Germinal center (tissue), 1 donor: ENCODE results near the gene AKT2.

ENCODE experiments used
- DNase-seq: peaks from one replicate; pipeline ENCODE4 v3.0.0; 2012; ENCODE audit warnings: mixed read lengths, low spot score

The AKT2 gene

DNA sequence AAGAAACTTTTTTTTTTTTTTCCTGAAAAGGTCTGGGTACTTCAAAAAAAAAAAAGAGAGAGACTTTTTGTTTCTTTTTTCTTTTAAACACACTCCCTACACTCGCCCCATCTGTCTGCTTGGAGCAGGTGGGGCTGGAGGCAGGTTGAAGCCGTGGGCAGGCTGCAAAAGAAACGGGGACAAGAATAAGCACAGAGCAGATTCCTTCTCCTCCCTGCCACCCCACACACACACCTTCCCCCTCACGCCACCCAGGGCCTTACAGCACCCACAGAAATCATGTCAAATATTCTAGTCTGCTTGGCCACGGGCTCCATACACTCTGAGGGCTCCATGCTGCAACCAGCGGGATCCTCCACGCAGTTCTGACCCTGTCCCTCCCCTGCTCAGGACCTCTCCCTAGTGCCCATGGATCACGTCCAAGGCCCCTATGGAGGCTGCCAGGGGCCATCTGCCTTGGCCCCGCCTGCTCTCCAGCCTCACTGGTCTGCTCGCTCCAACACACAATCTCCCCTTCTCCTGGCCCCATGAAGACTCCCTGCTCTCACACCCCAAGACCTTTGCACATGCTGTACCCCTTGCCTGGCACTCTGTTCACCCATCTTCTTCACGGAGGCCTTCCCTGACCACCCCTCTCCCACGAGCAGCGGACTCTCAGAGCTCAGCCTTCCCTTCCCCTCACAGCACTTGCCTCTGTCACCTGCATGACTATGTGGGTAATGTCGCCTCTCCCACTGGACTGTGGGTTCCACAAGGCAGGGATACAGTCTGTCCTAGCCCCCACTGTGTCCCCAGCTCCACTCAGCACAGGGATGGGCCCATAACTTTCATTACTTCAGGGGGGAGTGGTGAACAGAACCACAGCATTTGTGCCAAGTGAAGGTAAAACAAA, 11.4 kb downstream of the AKT2 start:
- no peak for DNase-seq

DNA sequence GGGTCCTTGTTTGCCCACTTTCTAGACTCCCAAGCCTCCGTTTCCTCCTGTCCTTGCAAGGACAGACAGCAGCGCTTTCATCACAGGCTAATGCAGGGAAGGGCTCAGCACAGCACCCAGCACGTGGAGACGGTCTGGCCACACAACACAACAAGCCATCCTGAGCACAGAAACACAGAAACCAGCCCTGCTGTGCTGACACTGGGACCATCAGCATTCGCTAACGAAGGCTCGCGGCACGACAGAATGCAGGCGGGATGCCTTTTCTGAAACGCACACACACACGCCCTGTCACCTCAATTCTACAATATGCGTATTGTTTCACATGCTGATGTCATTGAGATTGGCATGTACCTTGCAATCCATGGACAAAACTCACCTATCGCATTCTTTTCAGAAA, 12.9 kb downstream of the AKT2 start:
- no peak for DNase-seq

DNA sequence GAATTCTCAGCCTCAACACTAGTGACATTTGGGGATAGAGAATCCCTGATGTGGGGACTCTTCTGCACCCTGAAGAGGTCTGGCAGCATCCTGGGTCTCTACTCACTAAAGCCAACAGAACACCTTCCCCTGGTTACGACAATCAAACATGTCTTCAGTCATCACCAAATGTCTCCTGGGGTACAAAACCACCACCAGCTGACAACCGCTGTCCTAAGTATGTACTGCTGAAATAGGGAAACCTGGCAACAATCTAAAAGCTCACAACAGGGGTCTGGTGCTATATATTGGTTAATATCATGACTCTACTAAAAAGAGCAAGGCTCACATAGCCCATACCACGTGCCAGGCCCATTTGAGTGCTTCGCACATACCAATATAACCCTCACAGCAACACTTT, 13.4 kb downstream of the AKT2 start:
- no peak for DNase-seq

DNA sequence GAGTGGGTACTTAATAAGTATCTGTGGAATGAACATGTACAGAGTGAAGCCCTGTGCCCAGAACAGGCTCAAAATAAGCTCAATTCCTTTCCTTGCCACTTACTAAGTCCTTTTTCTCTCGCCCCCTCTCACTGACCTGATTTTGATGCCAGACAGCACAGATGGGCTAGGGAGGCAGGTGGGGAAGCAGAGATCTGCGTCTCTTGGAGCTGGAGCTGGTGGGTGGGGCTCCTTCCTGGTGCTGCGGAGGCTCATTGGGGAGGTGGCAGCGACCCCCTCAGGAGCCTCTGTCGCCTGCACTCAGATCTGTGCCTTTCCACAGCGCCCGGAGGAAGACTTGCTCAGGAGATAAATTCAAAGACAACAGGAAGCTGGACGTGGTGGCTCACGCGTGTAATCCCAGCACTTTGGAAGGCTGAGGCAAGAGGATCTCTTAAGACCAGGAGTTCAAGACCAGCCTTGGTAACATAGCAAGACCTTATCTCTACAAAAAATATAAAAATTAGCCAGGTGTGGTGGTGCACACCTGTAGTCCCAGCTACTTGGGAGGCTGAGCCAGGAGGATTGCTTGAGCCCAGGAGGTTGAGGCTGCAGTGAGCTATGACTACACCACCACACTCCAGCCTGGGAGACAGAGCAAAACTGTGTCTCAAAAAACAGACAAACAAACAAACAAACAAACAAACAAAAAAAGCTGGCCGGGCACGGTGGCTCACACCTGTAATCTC, 14.6 kb downstream of the AKT2 start:
- DNase-seq = no peak

DNA sequence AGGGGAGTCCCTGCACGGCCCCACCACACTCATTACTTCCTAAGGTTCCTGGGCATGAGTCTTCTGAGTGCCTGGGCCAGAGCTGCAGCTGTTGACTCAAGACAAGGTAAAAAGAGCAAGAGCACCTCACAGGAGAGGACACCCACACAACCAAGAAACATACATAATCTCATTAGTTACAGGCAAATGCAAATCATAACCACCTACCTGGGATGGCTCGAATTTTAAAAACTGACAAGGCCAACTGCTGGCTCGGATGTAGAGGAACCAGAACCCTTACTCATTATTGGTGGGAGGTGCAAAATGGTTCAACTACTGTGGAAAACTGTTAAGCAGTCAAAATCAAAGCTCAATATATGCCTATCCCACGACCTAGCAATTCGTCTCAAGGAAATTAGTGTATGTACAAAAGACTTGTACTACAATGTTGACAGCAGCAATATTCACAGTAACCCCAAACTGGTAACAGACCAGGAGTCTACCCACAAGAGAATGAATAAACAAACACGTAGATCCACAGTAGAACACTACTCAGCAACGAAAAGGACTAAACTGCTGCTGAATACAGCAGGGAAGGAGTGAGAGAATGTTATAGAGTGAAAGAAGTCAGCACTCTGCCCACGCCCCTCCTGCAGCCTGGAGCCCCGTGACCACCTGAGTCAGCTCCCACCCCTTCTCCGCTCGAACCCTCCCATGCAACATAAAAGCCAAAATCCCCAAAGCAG, 15.8 kb downstream of the AKT2 start:
- no peak for DNase-seq

DNA sequence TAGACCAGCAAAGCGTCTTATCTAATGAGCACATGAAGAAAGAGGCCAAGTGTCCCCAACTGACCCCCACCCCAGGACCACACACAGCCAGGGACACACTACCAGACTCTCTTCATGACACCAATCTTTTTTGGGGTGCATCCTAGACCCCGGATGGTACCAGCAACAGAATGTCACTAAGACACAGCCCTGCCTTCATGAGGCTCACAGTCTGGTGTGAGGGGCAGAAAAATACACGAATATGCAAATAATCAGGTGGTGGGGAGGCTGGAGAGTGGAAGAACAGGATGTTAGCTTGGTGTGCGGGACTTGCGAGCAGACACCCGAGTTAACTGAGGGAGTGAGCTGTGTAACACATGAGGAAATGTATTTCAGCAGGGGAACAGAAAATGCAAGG, 17.5 kb downstream of the AKT2 start:
- DNase-seq = no peak

DNA sequence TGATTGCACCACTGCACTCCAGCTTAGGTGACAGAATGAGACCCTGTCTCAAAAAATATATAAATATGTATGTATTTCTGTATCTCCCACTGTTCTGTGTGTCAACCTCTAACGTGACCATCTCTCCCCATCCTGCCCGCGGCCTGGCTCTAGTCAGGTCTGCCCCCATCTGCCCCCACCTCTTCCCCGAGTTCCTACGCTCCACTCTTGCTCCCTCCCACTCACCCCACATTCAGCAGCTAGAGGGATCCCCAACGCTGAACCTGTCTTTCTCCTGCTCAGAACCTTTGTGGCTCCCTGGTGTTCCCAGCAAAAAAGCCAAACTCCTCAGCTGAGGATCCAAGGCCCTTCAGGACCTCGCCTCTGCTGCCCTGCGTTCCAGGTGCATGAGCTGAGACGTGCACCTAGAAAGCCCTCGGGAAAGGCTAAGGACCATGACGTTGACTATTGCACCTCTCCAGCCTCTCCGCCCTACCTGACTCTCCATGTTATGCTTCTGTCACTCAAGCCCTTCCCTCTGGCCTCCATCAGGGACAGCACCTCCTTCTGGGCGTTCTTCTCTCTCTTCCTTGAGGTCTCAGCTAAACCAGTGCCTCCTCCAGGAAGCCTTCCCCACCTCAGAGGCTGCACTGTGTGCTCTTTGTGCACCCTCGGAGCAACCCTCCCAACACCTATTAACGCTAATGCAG, 18.1 kb downstream of the AKT2 start:
- no peak for DNase-seq

DNA sequence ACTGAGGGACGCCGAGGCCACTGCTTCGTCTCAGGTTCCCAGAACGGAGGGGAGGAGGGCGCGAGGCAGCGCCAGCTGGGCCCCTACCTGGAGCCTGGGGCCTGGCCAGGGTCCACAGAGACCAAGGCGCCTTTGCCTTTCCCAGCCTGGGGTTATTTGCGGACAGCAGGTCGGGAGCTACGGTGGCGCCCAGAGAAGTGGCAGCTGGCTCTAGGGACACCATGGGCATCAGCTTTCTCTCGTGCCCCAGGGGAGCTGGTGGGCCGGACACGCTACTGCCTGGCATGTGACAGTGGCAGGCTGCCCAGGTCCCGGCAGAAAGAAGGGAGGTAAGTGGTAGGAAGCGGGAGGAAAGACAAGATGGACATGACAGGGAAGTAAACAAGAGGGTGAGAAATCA, 19.0 kb downstream of the AKT2 start:
- DNase-seq = no peak

DNA sequence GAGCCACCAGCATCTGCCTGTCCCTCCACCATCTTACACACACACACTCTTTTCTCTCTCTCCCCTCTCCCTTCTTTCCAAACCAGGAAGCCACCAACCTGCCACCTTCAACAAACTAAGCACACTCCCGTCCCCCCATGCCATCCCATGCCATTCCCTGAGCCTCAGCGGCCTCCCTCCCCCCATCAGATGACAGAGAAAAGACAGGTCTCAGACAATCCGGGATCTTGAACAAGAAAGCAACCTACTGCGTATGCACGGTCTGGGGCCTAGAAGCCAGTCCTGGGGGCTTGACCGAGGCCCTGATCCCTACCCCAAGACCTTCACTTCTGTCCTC, 19.4 kb downstream of the AKT2 start:
- DNase-seq = no peak

DNA sequence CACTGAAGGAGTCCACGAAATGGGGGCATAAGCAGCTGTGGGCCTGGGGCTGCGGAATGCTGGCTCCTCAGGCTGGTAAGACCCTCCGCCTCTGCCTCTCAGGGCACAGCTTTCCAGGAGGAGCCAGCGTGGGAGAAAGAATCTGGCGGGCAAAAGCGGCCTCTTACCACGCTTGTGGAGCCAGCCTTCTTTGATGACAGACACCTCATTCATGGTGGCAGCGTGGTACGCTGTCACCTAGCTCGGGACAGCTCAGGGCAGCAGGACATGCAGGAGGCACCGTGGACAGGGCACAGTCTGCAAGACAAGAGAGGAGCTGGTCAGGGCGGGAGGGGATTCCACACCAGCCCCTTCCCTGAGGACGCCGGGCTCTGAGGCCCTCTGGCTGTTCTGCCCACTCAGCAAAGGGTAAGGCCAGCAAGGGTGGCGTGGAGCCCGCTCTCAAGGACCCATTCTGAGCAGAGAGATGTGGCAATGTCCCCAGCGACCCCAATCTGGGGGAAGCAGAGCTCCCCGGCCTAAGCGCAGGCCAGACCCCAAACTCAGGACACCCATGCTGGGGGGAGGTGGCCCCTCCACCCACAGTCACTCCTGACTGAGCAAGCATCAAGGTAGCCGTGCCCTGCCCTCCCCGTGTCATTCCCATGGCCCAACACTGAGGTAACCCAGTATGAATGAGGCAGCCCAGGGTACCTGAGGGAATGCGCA, 19.9 kb downstream of the AKT2 start:
- no peak for DNase-seq

DNA sequence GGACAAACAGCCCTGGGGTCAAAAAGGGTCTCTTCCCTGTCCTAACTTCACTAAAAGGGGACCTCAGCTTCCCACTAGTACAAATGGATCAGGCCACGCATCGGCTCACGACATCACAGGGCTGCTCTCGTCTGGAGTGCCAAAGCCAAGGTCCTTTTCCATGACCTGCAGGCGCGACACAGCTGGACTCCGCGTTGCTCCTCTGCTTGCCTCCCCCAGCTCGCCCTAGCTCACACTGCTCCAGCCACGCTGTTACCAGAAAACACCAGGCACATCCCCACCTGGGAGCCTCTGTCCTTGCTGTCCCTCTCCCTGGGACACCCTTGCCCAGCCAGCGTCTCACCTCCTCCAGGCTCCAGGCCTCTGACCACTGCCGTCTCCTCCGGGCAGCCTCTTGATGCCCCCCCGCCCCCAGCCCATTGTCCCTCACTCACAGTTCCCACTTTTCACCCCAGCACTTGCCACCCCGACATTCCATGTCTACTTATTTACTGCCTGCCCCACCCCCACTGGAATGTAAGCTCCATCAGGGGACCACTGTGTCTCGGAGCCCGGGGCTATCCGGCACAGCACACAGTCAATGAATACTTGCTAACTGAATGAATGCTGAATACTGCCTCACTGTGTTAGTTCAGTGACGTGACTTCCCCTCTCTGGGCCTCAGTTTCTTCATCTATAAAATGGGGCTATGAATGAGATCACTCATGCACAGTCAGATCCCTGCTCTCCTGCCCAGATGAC, 20.7 kb downstream of the AKT2 start:
- no peak for DNase-seq

DNA sequence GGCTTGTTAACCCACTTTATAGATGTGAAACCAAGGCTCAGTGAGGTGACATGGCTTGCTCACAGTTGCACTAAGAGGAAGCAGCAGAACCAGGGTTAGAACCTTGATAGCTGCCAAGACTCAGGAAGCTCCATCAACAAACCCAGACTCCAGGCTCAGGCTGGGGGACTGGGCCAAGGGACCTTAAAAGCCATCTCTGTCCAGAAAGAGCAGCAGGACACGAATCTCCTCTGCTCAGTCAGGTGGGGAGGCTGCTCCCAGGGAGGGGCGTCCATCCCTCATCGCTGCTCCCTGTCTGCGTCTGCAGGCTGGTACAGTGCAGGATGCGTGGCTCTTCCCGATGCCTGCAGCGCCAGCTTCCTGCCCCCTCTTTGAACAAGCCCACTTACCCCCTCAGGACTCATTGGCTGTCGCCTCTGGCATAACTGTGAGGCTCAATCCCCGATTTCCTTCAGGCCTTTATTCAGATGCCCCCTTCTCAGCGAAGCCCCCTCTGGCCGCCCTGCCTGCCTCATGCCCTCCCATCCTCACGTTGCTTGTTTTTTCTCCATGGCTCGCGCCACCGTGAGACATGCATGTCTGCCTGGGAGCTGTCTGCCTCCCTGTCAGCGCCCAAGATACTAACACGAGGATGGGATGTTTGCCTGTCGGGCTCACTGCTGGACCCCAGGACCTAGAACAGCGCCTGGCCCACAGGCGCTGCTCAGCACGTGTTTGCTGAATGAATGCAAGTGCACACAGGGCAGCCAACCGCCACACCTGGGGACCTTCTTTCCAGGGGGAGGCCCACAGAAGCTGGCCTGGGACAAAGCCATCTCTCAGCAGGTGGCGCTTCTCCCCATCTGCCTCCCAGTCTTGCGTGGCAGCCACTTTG, 21.5 kb downstream of the AKT2 start:
- no peak for DNase-seq

DNA sequence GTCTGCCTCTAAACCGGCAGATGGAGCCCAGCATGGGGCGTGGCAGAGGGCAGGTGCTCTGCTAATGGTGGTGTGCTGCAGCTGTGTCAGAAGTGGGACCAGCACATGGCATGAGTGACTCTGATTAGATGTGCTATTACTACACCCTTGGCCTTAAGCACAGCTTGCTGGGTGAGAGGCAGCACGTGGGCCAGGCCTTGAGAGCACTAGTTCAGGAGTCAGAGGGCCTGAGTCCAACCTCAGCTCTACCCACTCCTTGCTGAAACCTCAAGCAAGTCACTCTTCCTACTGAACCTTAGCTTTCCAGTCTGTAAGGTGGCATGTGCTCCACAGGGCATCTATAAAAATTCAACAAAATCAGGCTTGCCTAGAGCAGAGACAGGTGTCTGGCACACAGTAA, 22.7 kb downstream of the AKT2 start:
- DNase-seq = no peak

DNA sequence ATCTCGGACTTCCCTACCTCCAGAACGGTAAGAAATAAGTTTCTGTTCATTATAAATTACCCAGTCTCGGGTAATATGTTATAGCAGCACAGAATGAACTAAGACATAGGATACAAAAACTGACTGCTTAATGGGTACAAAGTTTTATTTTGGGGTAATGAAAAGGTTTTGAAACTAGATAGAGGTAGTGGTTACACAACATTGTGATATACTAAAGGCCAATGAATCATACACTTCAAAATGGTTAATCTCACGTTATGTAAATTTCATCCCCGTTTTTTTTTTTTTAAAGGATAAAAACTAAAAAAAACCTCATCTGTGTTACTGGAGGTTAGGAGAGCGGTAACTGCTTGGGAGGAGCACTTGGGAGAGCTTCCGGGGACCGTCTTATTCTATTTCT, 23.5 kb downstream of the AKT2 start:
- DNase-seq = no peak

DNA sequence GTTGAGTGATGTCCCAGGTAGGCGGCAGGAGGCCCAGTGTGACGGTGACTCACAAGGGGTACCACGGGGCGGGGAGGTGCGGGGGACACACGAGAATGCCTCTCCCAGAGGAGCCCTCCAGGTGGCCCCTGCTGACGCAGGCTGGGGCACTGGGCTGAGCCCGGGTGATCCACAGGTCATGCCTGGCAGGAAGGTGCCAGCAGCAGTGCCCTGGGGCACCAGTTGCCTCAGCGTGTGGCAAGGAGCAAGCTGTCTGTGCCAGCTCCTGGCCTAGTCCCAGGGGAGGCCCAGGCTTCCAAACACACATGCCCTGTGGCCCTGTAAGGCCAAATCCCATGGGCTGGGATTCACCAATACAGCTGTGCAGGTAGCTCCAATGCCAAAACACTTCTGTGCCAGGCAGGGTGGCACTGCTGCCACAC, 28.0 kb downstream of the AKT2 start:
- peak; percentile 33 for DNase-seq

DNA sequence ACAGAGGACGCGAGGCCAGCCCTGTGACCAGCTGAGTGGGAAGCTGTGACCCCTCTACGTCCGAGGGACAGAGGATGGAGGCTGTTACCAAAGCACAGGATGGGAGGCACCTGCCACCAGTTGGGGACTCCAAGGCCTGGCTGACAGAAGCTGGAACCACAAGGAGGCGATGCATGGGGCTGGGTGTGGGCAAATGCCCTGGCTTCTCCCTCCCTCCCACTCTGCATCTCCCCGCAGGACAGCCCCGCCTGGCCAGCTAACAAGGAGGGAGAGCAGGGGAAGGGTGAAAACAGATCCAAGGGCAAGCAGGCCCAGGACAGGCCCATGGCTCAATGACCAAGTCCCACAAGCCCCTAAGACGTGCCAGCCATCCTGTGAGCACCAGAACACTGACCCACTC, 28.6 kb downstream of the AKT2 start:
- no peak for DNase-seq

DNA sequence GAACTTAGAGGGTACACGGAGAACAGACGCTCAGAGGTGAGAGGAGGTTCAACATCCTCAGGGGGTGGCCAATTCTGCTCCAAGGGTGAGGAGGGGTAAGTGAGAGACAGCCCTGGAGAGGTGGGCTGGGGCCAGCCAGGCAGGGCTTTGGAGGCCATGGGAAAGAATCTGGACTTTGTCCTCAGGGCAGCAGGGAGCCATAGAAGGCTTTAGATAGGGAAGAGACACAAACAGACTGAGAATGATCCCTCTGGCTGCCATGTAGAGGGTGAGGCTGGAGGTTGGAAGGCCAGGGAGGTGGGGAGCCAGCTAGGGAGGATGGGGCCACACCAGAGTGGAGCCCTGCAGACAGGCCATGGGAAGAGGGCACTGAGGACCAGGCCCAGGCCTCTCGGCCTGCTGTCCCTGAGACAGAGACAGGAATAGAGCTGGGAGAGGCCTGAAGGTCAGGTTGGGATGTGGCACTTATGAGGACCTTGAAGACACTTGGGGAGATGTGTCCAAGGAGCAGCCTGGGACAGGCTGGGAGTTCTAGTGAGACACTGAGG, 29.5 kb downstream of the AKT2 start:
- no peak for DNase-seq

DNA sequence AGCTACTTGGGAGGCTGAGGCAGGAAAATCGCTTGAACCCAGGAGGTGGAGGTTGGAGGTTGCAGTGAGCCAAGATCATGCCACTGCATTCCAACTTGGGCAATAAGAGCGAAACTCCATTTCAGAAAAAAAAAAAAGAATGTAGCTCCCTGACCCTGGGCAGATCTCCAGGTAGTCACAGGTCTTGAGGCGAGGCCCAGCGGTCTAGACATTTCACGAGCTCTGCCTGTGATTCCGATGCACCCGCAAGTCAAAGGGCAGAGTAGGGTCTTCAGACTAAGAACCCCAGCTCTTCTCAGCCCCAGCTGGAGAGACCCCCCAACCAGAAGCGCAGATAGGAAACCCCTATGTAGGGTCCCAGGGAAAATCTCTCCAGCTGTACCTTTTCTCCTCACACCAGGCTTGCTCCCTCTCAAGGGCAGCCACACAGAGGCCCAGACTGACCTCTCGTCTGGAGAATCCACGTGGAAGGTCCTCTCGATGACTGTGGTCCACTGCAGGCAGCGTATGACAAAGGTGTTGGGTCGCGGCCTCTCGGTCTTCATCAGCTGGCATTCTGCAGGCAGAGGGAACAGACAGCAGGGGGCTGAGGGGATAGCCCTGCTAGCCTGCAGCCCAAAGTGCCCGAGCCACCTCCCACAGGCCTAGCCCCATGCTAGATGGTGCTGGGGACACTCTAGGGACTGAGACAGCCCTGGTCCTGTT, 30.3 kb downstream of the AKT2 start:
- no peak for DNase-seq

DNA sequence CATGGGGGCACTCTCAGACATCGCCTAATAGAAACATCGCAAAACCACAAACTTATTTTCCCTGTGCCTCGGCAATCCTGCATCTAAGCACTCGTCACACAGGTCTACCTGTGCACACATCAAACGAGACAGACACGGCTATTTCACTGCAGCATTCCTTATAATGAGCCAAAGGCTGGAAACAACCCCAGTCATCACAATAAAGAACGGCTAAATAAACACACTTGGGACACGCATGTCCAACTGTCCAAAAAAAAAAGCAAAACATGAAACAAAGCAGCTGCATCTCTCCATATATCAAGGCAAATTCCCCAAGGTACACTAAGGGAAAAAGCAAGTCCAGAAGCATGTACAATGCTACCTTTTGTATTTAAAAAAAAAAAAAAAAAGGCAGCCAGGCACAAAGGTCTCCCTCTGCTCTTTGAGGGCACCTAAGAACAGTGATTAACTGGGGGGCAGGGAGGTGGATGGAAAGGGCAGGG, 31.5 kb downstream of the AKT2 start:
- no peak for DNase-seq
